HepG2 (cell line): ENCODE results near the gene VPS37B. TPM values are rescaled to one million over a fixed set of nuclear protein-coding genes. Genes with fewer than 3 reads are reported as not detected.

Source experiments
- GABPB1 ChIP-seq: IDR thresholded peaks from 2 replicates; pipeline ENCODE4 v1.6.1; 2016; ENCODE audit warnings: mild to moderate bottlenecking, missing genetic modification reagents, moderate library complexity, missing compliant biosample characterization
- KDM5B ChIP-seq: sonication (generic); formaldehyde crosslinking; IDR thresholded peaks from 2 replicates; pipeline ENCODE4 v1.4.0; 2020; ENCODE audit warnings: missing genetic modification reagents, mild to moderate bottlenecking, borderline replicate concordance
- MLLT10 ChIP-seq: sonication (generic); formaldehyde crosslinking; IDR thresholded peaks from 2 replicates; pipeline ENCODE4 v1.4.0; 2020; ENCODE audit warnings: missing genetic modification reagents
- MXI1 ChIP-seq: IDR thresholded peaks from 3 replicates; pipeline ENCODE4 v1.6.1; 2012; ENCODE audit warnings: low read depth, low read length, inconsistent platforms, borderline replicate concordance
- NFKBIZ ChIP-seq: IDR thresholded peaks from 2 replicates; pipeline ENCODE4 v1.6.1; 2018; ENCODE audit warnings: missing genetic modification reagents, missing compliant biosample characterization
- SP4 ChIP-seq: sonication (generic); formaldehyde crosslinking; IDR thresholded peaks from 2 replicates; pipeline ENCODE4 v1.8.1; 2023; ENCODE audit warnings: mild to moderate bottlenecking, missing genetic modification reagents
- TMF1 ChIP-seq: sonication (generic); formaldehyde crosslinking; IDR thresholded peaks from 2 replicates; pipeline ENCODE4 v1.8.1; 2022; ENCODE audit warnings: low read depth, missing genetic modification reagents
- ZBTB42 ChIP-seq: sonication (generic); formaldehyde crosslinking; IDR thresholded peaks from 2 replicates; pipeline ENCODE4 v1.5.0; 2020; ENCODE audit warnings: mild to moderate bottlenecking, missing genetic modification reagents
- ZNF558 ChIP-seq: sonication (generic); formaldehyde crosslinking; IDR thresholded peaks from 2 replicates; pipeline ENCODE4 v1.9.0; 2022; ENCODE audit warnings: mild to moderate bottlenecking, missing genetic modification reagents, borderline replicate concordance
- ZNF619 ChIP-seq: sonication (generic); formaldehyde crosslinking; IDR thresholded peaks from 2 replicates; pipeline ENCODE4 v1.4.0; 2020; ENCODE audit warnings: mild to moderate bottlenecking, missing genetic modification reagents
- ZNF768 ChIP-seq: sonication (generic); formaldehyde crosslinking; IDR thresholded peaks from 2 replicates; pipeline ENCODE4 v1.4.0; 2020; ENCODE audit warnings: missing genetic modification reagents
- polyA plus RNA-seq, 8 experiments: library from polyadenylated mRNA; depleted of rRNA in 3 of 8; stranded (reverse) in 7 of 8; unstranded in 1 of 8; fragments of >200 nt; fragmentation: Illumina TruSeq in 4 of 8; extraction: Trizol in 4 of 8; gene quantifications; 2 replicates each; pipeline versions ENCODE4 v1.2.1 to v1.2.3, GENCODE V29; 2011 to 2016; ENCODE audit warnings: low read depth in 4 of 8, missing spikeins in 1 of 8, mixed read lengths in 1 of 8; ENCODE audit not compliant: insufficient read depth in 1 of 8
- total RNA-seq, 5 experiments: library from RNA; depleted of rRNA; stranded (reverse); fragments of >200 nt; fragmentation: Illumina TruSeq; extraction: Trizol; gene quantifications; 2 replicates each; pipeline ENCODE4 v1.2.3, GENCODE V29; 2016; ENCODE audit warnings: low read depth in 1 of 5
- TF ChIP-seq, protein P1 (sequence below): sonication (generic); formaldehyde crosslinking; IDR thresholded peaks from 2 replicates; pipeline ENCODE4 v1.5.1; 2020; ENCODE audit warnings: mild to moderate bottlenecking, missing genetic modification reagents, moderate library complexity
- TF ChIP-seq, protein P2 (sequence below): sonication (generic); formaldehyde crosslinking; IDR thresholded peaks from 2 replicates; pipeline ENCODE4 v1.9.0; 2022; ENCODE audit warnings: low read depth, missing genetic modification reagents
- TF ChIP-seq, protein P3 (sequence below): sonication (generic); formaldehyde crosslinking; IDR thresholded peaks from 2 replicates; pipeline ENCODE4 v1.8.1; 2023; ENCODE audit warnings: missing genetic modification reagents, inconsistent platforms, borderline replicate concordance
- TF ChIP-seq, protein P4 (sequence below): fragments of 450-650 bp; IDR thresholded peaks from 2 replicates; pipeline ENCODE4 v1.6.1; 2017
- TF ChIP-seq, protein P5 (sequence below): sonication (generic); formaldehyde crosslinking; IDR thresholded peaks from 2 replicates; pipeline ENCODE4 v1.5.0; 2020; ENCODE audit warnings: missing genetic modification reagents, mild to moderate bottlenecking, borderline replicate concordance
- TF ChIP-seq, protein P6 (sequence below): sonication (generic); formaldehyde crosslinking; IDR thresholded peaks from 2 replicates; pipeline ENCODE4 v1.8.0; 2022; ENCODE audit warnings: missing genetic modification reagents, mild to moderate bottlenecking, borderline replicate concordance
- TF ChIP-seq, protein P7 (sequence below): sonication (generic); formaldehyde crosslinking; IDR thresholded peaks from 2 replicates; pipeline ENCODE4 v1.4.0; 2020; ENCODE audit warnings: mild to moderate bottlenecking, missing genetic modification reagents

Gene VPS37B
- total and polyA plus RNA-seq, 2 of the 13 experiments (the other 11 are each of a cell fraction or from before 2014, with no cell fraction given): 4.6 to 5.3 TPM

DNA sequence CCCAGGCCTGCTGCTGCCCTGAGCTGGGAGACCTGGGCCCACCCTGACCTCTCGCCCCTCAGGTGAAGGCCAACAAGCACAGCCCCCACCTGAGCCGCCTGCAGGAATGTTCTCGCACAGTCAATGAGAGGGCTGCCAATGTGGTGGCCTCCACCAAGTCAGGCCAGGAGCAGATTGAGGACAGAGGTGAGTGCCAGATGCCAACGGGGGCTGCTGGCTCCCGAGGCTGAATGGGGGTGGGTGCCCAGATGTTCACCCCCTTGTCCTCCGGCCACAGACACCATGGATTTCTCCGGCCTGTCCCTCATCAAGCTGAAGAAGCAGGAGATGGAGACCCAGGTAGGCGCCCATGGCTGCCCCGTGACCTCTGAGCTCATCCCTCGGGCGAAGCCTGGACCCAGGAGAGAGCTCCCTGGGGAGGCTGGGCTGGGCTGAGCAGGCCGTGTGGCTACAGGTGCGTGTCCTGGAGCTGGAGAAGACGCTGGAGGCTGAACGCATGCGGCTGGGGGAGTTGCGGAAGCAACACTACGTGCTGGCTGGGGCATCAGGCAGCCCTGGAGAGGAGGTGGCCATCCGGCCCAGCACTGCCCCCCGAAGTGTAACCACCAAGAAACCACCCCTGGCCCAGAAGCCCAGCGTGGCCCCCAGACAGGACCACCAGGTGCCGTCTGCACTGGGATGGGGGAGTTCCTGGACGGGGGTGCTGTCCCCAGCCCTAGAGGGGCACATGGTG is 34.9 kb downstream of the VPS37B start (continued):
- TF ChIP-seq, protein P1, sequence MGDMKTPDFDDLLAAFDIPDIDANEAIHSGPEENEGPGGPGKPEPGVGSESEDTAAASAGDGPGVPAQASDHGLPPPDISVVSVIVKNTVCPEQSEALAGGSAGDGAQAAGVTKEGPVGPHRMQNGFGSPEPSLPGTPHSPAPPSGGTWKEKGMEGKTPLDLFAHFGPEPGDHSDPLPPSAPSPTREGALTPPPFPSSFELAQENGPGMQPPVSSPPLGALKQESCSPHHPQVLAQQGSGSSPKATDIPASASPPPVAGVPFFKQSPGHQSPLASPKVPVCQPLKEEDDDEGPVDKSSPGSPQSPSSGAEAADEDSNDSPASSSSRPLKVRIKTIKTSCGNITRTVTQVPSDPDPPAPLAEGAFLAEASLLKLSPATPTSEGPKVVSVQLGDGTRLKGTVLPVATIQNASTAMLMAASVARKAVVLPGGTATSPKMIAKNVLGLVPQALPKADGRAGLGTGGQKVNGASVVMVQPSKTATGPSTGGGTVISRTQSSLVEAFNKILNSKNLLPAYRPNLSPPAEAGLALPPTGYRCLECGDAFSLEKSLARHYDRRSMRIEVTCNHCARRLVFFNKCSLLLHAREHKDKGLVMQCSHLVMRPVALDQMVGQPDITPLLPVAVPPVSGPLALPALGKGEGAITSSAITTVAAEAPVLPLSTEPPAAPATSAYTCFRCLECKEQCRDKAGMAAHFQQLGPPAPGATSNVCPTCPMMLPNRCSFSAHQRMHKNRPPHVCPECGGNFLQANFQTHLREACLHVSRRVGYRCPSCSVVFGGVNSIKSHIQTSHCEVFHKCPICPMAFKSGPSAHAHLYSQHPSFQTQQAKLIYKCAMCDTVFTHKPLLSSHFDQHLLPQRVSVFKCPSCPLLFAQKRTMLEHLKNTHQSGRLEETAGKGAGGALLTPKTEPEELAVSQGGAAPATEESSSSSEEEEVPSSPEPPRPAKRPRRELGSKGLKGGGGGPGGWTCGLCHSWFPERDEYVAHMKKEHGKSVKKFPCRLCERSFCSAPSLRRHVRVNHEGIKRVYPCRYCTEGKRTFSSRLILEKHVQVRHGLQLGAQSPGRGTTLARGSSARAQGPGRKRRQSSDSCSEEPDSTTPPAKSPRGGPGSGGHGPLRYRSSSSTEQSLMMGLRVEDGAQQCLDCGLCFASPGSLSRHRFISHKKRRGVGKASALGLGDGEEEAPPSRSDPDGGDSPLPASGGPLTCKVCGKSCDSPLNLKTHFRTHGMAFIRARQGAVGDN (CRISPR knock-in tag): peak; percentile 5; the same call in 1 of the 2 replicates
- TF ChIP-seq, protein P2, sequence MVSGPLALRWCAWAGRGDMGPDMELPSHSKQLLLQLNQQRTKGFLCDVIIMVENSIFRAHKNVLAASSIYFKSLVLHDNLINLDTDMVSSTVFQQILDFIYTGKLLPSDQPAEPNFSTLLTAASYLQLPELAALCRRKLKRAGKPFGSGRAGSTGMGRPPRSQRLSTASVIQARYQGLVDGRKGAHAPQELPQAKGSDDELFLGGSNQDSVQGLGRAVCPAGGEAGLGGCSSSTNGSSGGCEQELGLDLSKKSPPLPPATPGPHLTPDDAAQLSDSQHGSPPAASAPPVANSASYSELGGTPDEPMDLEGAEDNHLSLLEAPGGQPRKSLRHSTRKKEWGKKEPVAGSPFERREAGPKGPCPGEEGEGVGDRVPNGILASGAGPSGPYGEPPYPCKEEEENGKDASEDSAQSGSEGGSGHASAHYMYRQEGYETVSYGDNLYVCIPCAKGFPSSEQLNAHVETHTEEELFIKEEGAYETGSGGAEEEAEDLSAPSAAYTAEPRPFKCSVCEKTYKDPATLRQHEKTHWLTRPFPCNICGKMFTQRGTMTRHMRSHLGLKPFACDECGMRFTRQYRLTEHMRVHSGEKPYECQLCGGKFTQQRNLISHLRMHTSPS: 0 out of 2 replicates have a peak, but pooled peaks have one; percentile 45
- TF ChIP-seq, protein P3, sequence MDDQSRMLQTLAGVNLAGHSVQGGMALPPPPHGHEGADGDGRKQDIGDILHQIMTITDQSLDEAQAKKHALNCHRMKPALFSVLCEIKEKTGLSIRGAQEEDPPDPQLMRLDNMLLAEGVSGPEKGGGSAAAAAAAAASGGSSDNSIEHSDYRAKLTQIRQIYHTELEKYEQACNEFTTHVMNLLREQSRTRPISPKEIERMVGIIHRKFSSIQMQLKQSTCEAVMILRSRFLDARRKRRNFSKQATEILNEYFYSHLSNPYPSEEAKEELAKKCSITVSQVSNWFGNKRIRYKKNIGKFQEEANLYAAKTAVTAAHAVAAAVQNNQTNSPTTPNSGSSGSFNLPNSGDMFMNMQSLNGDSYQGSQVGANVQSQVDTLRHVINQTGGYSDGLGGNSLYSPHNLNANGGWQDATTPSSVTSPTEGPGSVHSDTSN (CRISPR knock-in tag): no peak
- TF ChIP-seq KDM5B (CRISPR knock-in tag) (no peak), SP4 (CRISPR knock-in tag) (no peak), GABPB1 (peak; percentile 6; the same call in 1 of the 2 replicates), NFKBIZ (CRISPR knock-in tag) (no peak), TMF1 (0 out of 2 replicates have a peak, but pooled peaks have one; percentile 11), ZBTB42 (CRISPR knock-in tag) (no peak), MLLT10 (CRISPR knock-in tag) (no peak), ZNF619 (CRISPR knock-in tag) (no peak), MXI1 (no peak), ZNF558 (CRISPR knock-in tag) (no peak), ZNF768 (0 out of 2 replicates have a peak, but pooled peaks have one; percentile 1)
- TF ChIP-seq, protein P4, sequence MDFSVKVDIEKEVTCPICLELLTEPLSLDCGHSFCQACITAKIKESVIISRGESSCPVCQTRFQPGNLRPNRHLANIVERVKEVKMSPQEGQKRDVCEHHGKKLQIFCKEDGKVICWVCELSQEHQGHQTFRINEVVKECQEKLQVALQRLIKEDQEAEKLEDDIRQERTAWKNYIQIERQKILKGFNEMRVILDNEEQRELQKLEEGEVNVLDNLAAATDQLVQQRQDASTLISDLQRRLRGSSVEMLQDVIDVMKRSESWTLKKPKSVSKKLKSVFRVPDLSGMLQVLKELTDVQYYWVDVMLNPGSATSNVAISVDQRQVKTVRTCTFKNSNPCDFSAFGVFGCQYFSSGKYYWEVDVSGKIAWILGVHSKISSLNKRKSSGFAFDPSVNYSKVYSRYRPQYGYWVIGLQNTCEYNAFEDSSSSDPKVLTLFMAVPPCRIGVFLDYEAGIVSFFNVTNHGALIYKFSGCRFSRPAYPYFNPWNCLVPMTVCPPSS: no peak
- TF ChIP-seq, protein P5, sequence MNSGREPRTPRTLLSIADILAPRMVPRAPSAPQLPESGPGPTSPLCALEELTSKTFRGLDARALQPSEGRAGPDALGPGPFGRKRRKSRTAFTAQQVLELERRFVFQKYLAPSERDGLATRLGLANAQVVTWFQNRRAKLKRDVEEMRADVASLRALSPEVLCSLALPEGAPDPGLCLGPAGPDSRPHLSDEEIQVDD (CRISPR knock-in tag): no peak
- TF ChIP-seq, protein P6, sequence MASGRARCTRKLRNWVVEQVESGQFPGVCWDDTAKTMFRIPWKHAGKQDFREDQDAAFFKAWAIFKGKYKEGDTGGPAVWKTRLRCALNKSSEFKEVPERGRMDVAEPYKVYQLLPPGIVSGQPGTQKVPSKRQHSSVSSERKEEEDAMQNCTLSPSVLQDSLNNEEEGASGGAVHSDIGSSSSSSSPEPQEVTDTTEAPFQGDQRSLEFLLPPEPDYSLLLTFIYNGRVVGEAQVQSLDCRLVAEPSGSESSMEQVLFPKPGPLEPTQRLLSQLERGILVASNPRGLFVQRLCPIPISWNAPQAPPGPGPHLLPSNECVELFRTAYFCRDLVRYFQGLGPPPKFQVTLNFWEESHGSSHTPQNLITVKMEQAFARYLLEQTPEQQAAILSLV (CRISPR knock-in tag): 0 out of 2 replicates have a peak, but pooled peaks have one; percentile 5
- TF ChIP-seq, protein P7, sequence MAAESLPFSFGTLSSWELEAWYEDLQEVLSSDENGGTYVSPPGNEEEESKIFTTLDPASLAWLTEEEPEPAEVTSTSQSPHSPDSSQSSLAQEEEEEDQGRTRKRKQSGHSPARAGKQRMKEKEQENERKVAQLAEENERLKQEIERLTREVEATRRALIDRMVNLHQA (CRISPR knock-in tag): no peak
